K562 treated with DMSO at 1 percent for 12 hours (cell line): ENCODE results near the gene BANP. TPM values are rescaled to one million over a fixed set of nuclear protein-coding genes. Genes with fewer than 3 reads are reported as not detected.

ENCODE experiments used
- total RNA-seq: library from RNA; unstranded; fragments of 300-600 nt; gene quantifications from 2 replicates; pipeline ENCODE4 v1.2.3, GENCODE V29; 2022; ENCODE audit not compliant: insufficient read depth

BANP gene, protein sequence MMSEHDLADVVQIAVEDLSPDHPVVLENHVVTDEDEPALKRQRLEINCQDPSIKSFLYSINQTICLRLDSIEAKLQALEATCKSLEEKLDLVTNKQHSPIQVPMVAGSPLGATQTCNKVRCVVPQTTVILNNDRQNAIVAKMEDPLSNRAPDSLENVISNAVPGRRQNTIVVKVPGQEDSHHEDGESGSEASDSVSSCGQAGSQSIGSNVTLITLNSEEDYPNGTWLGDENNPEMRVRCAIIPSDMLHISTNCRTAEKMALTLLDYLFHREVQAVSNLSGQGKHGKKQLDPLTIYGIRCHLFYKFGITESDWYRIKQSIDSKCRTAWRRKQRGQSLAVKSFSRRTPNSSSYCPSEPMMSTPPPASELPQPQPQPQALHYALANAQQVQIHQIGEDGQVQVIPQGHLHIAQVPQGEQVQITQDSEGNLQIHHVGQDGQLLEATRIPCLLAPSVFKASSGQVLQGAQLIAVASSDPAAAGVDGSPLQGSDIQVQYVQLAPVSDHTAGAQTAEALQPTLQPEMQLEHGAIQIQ
- 20.9 and 32.3 TPM in 2 replicates for total RNA-seq

DNA sequence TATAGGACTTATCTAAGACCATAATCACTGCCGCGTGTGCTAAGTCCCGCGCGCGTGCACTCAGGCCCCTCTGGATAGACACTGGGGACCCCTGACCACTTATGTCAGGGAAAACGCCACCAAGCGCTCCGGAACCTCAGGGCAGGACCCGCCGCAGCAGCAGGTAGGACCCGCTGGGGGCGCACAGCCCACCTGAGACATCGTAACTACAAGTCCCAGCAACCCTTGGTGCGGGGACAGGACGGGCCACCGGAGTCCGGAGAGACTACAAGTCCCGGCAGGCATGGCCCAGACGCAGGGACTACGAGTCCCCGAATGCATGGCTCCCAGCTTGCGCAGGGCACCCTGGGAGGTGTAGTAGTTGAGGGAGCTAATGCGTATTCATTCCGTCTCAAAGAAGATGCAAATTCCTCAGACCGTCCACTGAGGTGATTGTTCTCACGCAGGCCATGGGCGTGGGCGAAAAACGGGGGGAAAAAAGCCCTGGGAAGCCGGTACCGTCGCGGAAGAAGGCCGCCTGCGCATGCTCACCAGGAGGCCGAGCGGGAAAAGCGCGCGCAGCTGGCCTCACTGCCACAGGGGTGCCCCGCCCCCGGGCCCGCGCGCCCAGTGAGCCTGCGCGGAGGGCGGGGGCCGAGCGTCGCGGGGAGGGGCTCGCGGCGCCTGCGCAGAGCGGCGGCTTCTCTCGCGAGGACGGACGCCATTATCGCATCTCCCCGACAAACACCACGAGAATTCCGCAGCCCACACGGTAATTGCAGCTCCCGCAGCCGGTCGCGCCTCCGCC lies at the start of gene BANP:
Gene BANP, plus strand, starts transcription at position 670 of the 787 bp plus-strand sequence. CDS start 23,682 bp downstream, outside the sequence.

DNA sequence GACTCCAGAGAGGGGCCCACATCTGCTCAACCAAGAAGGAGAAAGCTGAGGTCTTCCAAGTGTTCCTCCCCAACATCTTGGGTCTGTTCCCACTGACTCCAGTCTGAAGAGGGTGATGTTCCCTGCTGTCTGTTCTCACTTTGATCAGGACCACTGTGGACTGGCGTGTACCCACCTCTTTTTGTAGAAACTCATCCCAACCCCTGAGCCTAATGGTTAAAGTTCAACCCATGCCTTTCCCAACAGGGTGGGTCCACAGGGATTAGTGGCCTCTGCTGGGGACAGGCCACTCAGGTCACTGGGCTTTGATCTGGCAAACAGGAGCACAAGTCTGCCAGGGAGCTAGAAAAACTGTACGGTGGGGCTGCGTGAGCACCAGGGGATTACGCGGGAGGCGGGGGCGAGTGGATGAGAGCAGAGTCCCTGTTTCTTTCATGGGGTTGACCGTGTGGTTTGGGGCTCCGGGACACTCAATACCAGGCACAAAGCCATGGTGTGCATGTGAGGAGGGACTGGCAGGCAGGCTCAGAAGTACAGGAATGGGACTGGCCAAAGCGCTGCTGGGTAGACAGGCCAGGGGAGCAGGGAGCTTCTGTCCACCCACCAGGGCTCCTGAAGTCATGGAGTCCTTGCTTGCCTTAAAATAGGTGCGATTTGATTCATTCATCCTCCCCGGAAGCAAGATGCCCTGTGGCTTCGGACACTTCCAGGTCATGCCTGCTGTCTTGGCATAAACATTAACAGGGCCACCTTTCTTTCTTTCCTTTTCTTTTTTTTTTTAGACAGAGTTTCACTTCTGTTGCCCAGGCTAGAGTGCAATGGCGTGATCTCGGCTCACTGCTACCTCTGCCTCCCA lies 14.6 kb upstream of the BANP start, which contains the start of gene CA5A:
Gene CA5A, minus strand, starts transcription at position 155 of the 856 bp plus-strand sequence. Its CDS starts 79 bp downstream, at position 76.

Other genes with a start within 250 kb of the BANP start
- gene KLHDC4, start 185.4 kb upstream of the BANP start, total RNA-seq, result 21.2 and 26.1 TPM in 2 replicates
- 116 and 224 TPM in 2 replicates for gene SLC7A5, start 81.9 kb upstream of the BANP start, total RNA-seq
- not detected in 2 replicates for gene CA5A, start 14.9 kb upstream of the BANP start, total RNA-seq